B cell (primary cell): ENCODE results near the gene CD81. TPM values are rescaled to one million over a fixed set of nuclear protein-coding genes. Genes with fewer than 3 reads are reported as not detected.

Source experiments
- ATAC-seq: fragments of 200-7000 bp; cut with Tn5 transposase; one replicate; pipeline ENCODE4 v1.10.0; 2021; ENCODE audit warnings: low read depth, mild to moderate bottlenecking, moderate number of reproducible peaks, moderate library complexity
- CTCF ChIA-PET: fragments of 350-600 bp; sonication (Branson Sonifier 250); formaldehyde crosslinking; loops from one replicate; lab custom pipeline; 2021; ENCODE audit warnings: antibody characterized with exemption, inconsistent platforms; lab: Charles Lee
- POLR2A ChIA-PET: fragments of 350-600 bp; sonication (Branson Sonifier 250); formaldehyde crosslinking; loops from one replicate; lab custom pipeline; 2021; ENCODE audit warnings: antibody characterized with exemption; lab: Charles Lee
- DNase-seq: peaks from one replicate; pipeline ENCODE4 v3.0.0; 2013
- H2AFZ ChIP-seq: 2 replicates; pipeline ENCODE4 v1.6.1; 2012; ENCODE audit warnings: mild to moderate bottlenecking, low read depth, low read length; ENCODE audit not compliant: insufficient read depth, poor library complexity, severe bottlenecking
- H3K27ac ChIP-seq, 2 donors: 1 replicate in 1 of 2; 2 replicates in 1 of 2; pipeline ENCODE4 v1.5.1; 2012 to 2013; ENCODE audit warnings: low read length in 2 of 2, mild to moderate bottlenecking in 2 of 2, moderate library complexity in 1 of 2
- H3K27me3 ChIP-seq, 4 experiments: fragments of 200-600 bp in 1 of 4; sonication (generic) in 1 of 4; replicated peaks in 1 of 4; 1 replicate in 2 of 4; 2 replicates in 2 of 4; pipeline versions ENCODE4 v1.6.1 to v1.7.0; 2013 to 2016; ENCODE audit warnings: low read length in 3 of 4, mild to moderate bottlenecking in 2 of 4, mixed read lengths in 1 of 4, moderate library complexity in 1 of 4; ENCODE audit not compliant: insufficient read depth in 4 of 4, control insufficient read depth in 3 of 4; ENCODE audit errors: control extremely low read depth in 1 of 4
- H3K36me3 ChIP-seq, 2 experiments: replicated peaks in 1 of 2; 1 replicate in 1 of 2; 2 replicates in 1 of 2; pipeline versions ENCODE4 v1.6.1 to v1.7.1; 2013; ENCODE audit warnings: low read length in 1 of 2; ENCODE audit not compliant: insufficient read depth in 2 of 2, control insufficient read depth in 1 of 2; ENCODE audit errors: control extremely low read depth in 1 of 2, extremely low read depth in 1 of 2
- H3K4me1 ChIP-seq, 2 donors: fragments of 200-600 bp in 1 of 2; sonication (generic) in 1 of 2; 1 replicate in 1 of 2; 2 replicates in 1 of 2; pipeline versions ENCODE4 v1.5.1 to v1.6.1; 2013 to 2017; ENCODE audit warnings: low read length in 2 of 2; ENCODE audit not compliant: control insufficient read depth in 2 of 2, insufficient read depth in 2 of 2
- H3K4me2 ChIP-seq: replicated peaks from 2 replicates; pipeline ENCODE3; 2012; ENCODE audit warnings: mild to moderate bottlenecking, low read depth, low read length; ENCODE audit not compliant: poor library complexity, severe bottlenecking
- H3K4me3 ChIP-seq, 5 experiments: fragments of 200-600 bp in 1 of 5; sonication (generic) in 1 of 5; 1 replicate in 3 of 5; 2 replicates in 2 of 5; pipeline versions ENCODE4 v1.5.1 to v1.7.0; 2011 to 2016; ENCODE audit warnings: low read length in 4 of 5, mild to moderate bottlenecking in 4 of 5, low read depth in 2 of 5, control low read depth in 1 of 5, moderate library complexity in 1 of 5; ENCODE audit not compliant: insufficient read depth in 1 of 5; ENCODE audit errors: control extremely low read depth in 1 of 5, extremely low read depth in 1 of 5
- H3K79me2 ChIP-seq: fragments of 200-600 bp; sonication (generic); one replicate; pipeline ENCODE4 v1.6.0; 2016; ENCODE audit warnings: low read length; ENCODE audit not compliant: control insufficient read depth, insufficient read depth
- H3K9ac ChIP-seq: fragments of 200-600 bp; sonication (generic); 2 replicates; pipeline ENCODE4 v1.6.1; 2017; ENCODE audit warnings: mild to moderate bottlenecking, low read length, moderate library complexity
- H3K9me3 ChIP-seq, 3 donors: one replicate each; pipeline versions ENCODE4 v1.6.1 to v1.7.1; 2013; ENCODE audit warnings: low read length in 2 of 3; ENCODE audit not compliant: control insufficient read depth in 2 of 3, insufficient read depth in 1 of 3; ENCODE audit errors: control extremely low read depth in 1 of 3
- H4K20me1 ChIP-seq: 2 replicates; pipeline ENCODE4 v1.6.0; 2012; ENCODE audit warnings: mild to moderate bottlenecking, low read length; ENCODE audit not compliant: insufficient read depth, control insufficient read depth, poor library complexity, severe bottlenecking
- H3K27ac Mint-ChIP-seq: one replicate; pipeline ENCODE4 v1.8.0; 2021; ENCODE audit warnings: mixed read lengths
- H3K27me3 Mint-ChIP-seq: one replicate; pipeline ENCODE4 v1.8.0; 2021; ENCODE audit warnings: mixed read lengths
- H3K4me1 Mint-ChIP-seq: one replicate; pipeline ENCODE4 v1.8.0; 2021; ENCODE audit warnings: mixed read lengths
- H3K4me3 Mint-ChIP-seq: one replicate; pipeline ENCODE4 v1.8.0; 2021; ENCODE audit warnings: mixed read lengths
- H3K9me3 Mint-ChIP-seq: one replicate; pipeline ENCODE4 v1.8.0; 2022; ENCODE audit warnings: mixed read lengths; ENCODE audit not compliant: insufficient read depth
- CTCF ChIP-seq: fragments of 200-600 bp; IDR thresholded peaks from one replicate; pipeline ENCODE4 v1.8.0; 2022; ENCODE audit warnings: antibody characterized with exemption, mild to moderate bottlenecking
- EZH2 ChIP-seq: IDR thresholded peaks from 2 replicates; pipeline ENCODE4 v1.6.1; 2012; ENCODE audit warnings: borderline replicate concordance, low read depth, mild to moderate bottlenecking, moderate library complexity, low read length; ENCODE audit not compliant: insufficient read depth, poor library complexity, severe bottlenecking
- WGBS: methylation state at CpG from one replicate; pipeline ENCODE4 v1.1.5; 2013; ENCODE audit warnings: missing lambda C conversion rate; ENCODE audit not compliant: insufficient coverage; 5-methylcytosine and 5-hydroxymethylcytosine counted together
- intact Hi-C: fragments of 100-400 bp; cut with micrococcal nuclease; formaldehyde crosslinking; loops from one replicate; pipeline ENCODE4 v1.10.0; 2022
- polyA plus RNA-seq: library from polyadenylated mRNA; depleted of rRNA; stranded (reverse); fragments of >200 nt; gene quantifications from 2 replicates; pipeline ENCODE4 v1.2.3, GENCODE V29; 2012
- total RNA-seq, 2 donors: library from RNA; stranded (reverse); fragments of 120-200 nt in 1 of 2; gene quantifications; 1 replicate in 1 of 2; 2 replicates in 1 of 2; pipeline versions ENCODE4 v1.2.3 to v1.2.4, GENCODE V29; 2013 to 2022

The CD81 gene
- total and polyA plus RNA-seq, 2 donors (not counting 1 experiment from before 2014, with no cell fraction given), result 253 to 361 TPM

- CTCF ChIA-PET, result interaction anchor here (0.6 to 11.1 kb wide), 30 partner anchors 10 to 992 kb away, joined by 3 to 583 read pairs (median 4); partner anchors contain the start of genes C11orf21, CD81, TSPAN32 and TSSC4
- peak overlapping the region; percentile 10 for H3K27ac Mint-ChIP-seq
Observed at GRCh38 chr11:2418693-2419360, 41.7 kb downstream of the CD81 start.

More at GRCh38 chr11:2418693-2419360, 41.7 kb downstream of the CD81 start:
- H3K4me1 ChIP-seq, result peaks cover 5 to 15% of the 10 kb centered on the region in 2 donors
- WGBS, result 79% methylated on average over 20 of the region's 21 CpGs
- no peaks in the 10 kb centered on the region for H3K36me3 ChIP-seq
- ATAC-seq (no peak), DNase-seq (no peak)
- H3K4me3 ChIP-seq, result no peak overlapping the region
- H4K20me1 ChIP-seq, result no peaks in the 10 kb centered on the region
- Mint-ChIP-seq H3K27me3 (no peaks in the 10 kb centered on the region), H3K9me3 (no peaks in the 10 kb centered on the region), H3K4me3 (no peak overlapping the region), H3K4me1 (peaks cover 3% of the 10 kb centered on the region)
- H3K9ac ChIP-seq, result no peak overlapping the region
- H3K27ac ChIP-seq, result no peak overlapping the region
- no peak for TF ChIP-seq EZH2
- no peak for TF ChIP-seq CTCF
- no peak overlapping the region for H2AFZ ChIP-seq
- no peak overlapping the region for H3K4me2 ChIP-seq
- H3K9me3 ChIP-seq, result peaks cover 0 to 2% (median 0%) of the 10 kb centered on the region in 3 donors
- intact Hi-C loops, result loop anchor here (1.0 kb wide), 2 partner anchors 19 to 81 kb away; partner anchors contain the start of gene TSSC4
- peaks cover 0 to 3% (median 0%) of the 10 kb centered on the region in 4 experiments for H3K27me3 ChIP-seq
- H3K79me2 ChIP-seq, result no peaks in the 10 kb centered on the region
- POLR2A ChIA-PET, result interaction anchor here (1.1 to 2.5 kb wide), 3 partner anchors 18 to 116 kb away, joined by 3 to 22 read pairs (median 18); partner anchors contain the start of genes C11orf21, TSPAN32 and TSSC4
